GM23248 (cell line): ENCODE measurements around the gene UNC13A. TPM values are rescaled to one million over a fixed set of nuclear protein-coding genes. Genes with fewer than 3 reads are reported as not detected.

Source experiments
- DNase-seq: peaks from one replicate; pipeline ENCODE4 v3.0.0-alpha.2; 2015
- H2AFZ ChIP-seq: fragments of 200-600 bp; sonication (generic); 2 replicates; pipeline ENCODE4 v1.6.1; 2016; ENCODE audit warnings: antibody characterized with exemption
- H3F3A ChIP-seq: fragments of 200-600 bp; sonication (generic); 2 replicates; pipeline ENCODE4 v1.6.1; 2016; ENCODE audit warnings: mild to moderate bottlenecking, antibody characterized with exemption, mixed run types; ENCODE audit not compliant: insufficient read depth
- H3K27ac ChIP-seq: fragments of 200-600 bp; sonication (generic); 2 replicates; pipeline ENCODE4 v1.5.1; 2016; ENCODE audit warnings: mild to moderate bottlenecking
- H3K27me3 ChIP-seq: fragments of 200-600 bp; sonication (generic); replicated peaks from 2 replicates; pipeline ENCODE4 v1.6.1; 2016; ENCODE audit warnings: mild to moderate bottlenecking; ENCODE audit not compliant: insufficient read depth
- H3K36me3 ChIP-seq: fragments of 200-600 bp; sonication (generic); 2 replicates; pipeline ENCODE4 v1.6.1; 2016; ENCODE audit warnings: low read depth, mild to moderate bottlenecking
- H3K4me1 ChIP-seq: fragments of 200-600 bp; sonication (generic); 2 replicates; pipeline ENCODE4 v1.6.1; 2016; ENCODE audit warnings: mild to moderate bottlenecking; ENCODE audit not compliant: insufficient read depth
- H3K4me2 ChIP-seq: fragments of 200-600 bp; sonication (generic); one replicate; pipeline ENCODE4 v1.6.1; 2016; ENCODE audit warnings: mild to moderate bottlenecking; ENCODE audit not compliant: unreplicated experiment
- H3K4me3 ChIP-seq: fragments of 200-600 bp; sonication (generic); 2 replicates; pipeline ENCODE4 v1.5.1; 2016; ENCODE audit warnings: mild to moderate bottlenecking
- H3K79me2 ChIP-seq: fragments of 200-600 bp; sonication (generic); 2 replicates; pipeline ENCODE4 v1.6.1; 2016; ENCODE audit warnings: mild to moderate bottlenecking; ENCODE audit not compliant: insufficient read depth
- H3K9ac ChIP-seq: fragments of 200-600 bp; sonication (generic); 2 replicates; pipeline ENCODE4 v1.6.1; 2016; ENCODE audit warnings: mild to moderate bottlenecking
- H3K9me2 ChIP-seq: fragments of 200-600 bp; sonication (generic); 2 replicates; pipeline ENCODE4 v1.6.1; 2016; ENCODE audit warnings: mixed run types, mild to moderate bottlenecking, moderate library complexity; ENCODE audit not compliant: insufficient read depth
- H3K9me3 ChIP-seq: fragments of 200-600 bp; sonication (generic); one replicate; pipeline ENCODE4 v1.6.1; 2017; ENCODE audit warnings: low read depth
- H4K20me1 ChIP-seq: fragments of 200-600 bp; sonication (generic); 2 replicates; pipeline ENCODE4 v1.6.0; 2016; ENCODE audit not compliant: insufficient read depth
- EZH2 ChIP-seq: fragments of 200-600 bp; sonication (generic); IDR thresholded peaks from 2 replicates; pipeline ENCODE4 v1.6.1; 2018; ENCODE audit warnings: antibody characterized with exemption, mild to moderate bottlenecking; ENCODE audit not compliant: insufficient read depth, poor library complexity, severe bottlenecking
- EZH2phosphoT487 ChIP-seq: fragments of 200-600 bp; sonication (generic); IDR thresholded peaks from 2 replicates; pipeline ENCODE4 v1.6.1; 2018; ENCODE audit warnings: antibody characterized with exemption, moderate library complexity, mild to moderate bottlenecking, low read depth; ENCODE audit not compliant: insufficient read depth
- WGBS, 2 experiments: methylation state at CpG; one replicate each; pipeline ENCODE4 v1.1.6; 2015 to 2017; ENCODE audit warnings: low lambda C conversion rate in 2 of 2, low coverage in 1 of 2; ENCODE audit errors: missing lambda C conversion rate in 2 of 2; 5-methylcytosine and 5-hydroxymethylcytosine counted together
- in situ Hi-C: fragments of 300-500 bp; cut with MboI; formaldehyde crosslinking; loops from 2 replicates; pipeline ENCODE4 v1.15.0; 2020
- polyA plus RNA-seq: library from polyadenylated mRNA; unstranded; fragments of >200 nt; fragmentation: Nextera tagmentation; extraction: Ambion mirVana; gene quantifications from 2 replicates; pipeline ENCODE4 v1.2.1, GENCODE V29; 2016
- total RNA-seq: library from RNA; depleted of rRNA; stranded (reverse); fragments of >200 nt; shearing (Covaris generic); gene quantifications from 2 replicates; pipeline ENCODE4 v1.2.3, GENCODE V29; 2014

Gene UNC13A
- total and polyA plus RNA-seq, 2 experiments from 2014 or later: 0.03 to 0.11 TPM

DNA sequence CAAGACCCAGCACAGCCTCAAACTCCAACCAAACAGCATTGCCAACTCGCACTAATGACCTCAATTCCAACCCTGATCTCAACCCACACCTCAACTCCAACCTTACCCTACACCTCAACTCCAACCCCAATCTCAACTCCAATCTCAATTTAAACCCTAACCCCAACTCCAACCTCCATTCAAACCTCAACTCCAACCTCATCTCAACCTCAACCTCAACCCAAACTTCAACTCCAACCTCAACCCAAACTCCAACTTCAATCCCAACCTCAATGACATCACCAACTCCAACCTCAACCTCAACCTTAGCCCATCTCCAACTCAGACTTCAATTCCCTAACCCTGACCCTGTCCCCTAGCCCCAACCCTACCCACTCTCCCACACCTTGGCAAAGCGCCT is 58.4 kb downstream of the UNC13A start:
- Histone ChIP-seq H3K4me3 (no peak overlapping the region), H3F3A (no peaks in the 10 kb centered on the region), H3K27me3 (no peaks in the 10 kb centered on the region), H3K9me3 (no peaks in the 10 kb centered on the region), H3K79me2 (no peaks in the 10 kb centered on the region), H3K9ac (no peak overlapping the region), H4K20me1 (no peaks in the 10 kb centered on the region), H3K4me2 (no peak overlapping the region), H3K4me1 (no peaks in the 10 kb centered on the region), H3K36me3 (no peaks in the 10 kb centered on the region), H3K9me2 (no peaks in the 10 kb centered on the region), H3K27ac (no peak overlapping the region), H2AFZ (no peak overlapping the region)
- 54 to 55% methylated on average over 2 of the region's 2 CpGs for WGBS, 2 experiments
- DNase-seq: no peak
- TF ChIP-seq EZH2phosphoT487 (no peak), EZH2 (no peak)
- in situ Hi-C loops: no loop called here

DNA sequence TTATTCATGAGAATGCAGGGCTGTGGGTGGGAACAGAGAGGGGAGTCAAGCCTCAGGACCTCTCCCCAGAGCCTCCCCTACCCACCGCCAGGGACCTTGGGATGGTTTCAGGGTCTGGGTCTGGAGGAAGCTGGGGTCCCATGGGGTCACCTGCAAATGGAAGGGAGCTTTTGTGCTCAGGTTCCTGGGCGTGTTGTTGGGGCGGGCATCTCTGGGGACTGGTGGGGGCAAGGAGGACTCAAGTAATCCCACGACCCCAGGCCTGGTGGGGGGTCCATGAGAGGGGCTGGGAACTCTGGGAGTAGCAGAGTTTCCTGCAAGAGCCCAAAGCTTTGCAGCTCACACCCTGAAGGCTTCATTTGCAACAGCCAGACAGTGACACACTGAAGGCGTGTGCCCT is 60.2 kb downstream of the UNC13A start:
- H3K27ac ChIP-seq: no peak overlapping the region
- H3F3A ChIP-seq: no peaks in the 10 kb centered on the region
- H2AFZ ChIP-seq: no peak overlapping the region
- no peaks in the 10 kb centered on the region for H3K79me2 ChIP-seq
- no peaks in the 10 kb centered on the region for H3K9me3 ChIP-seq
- H3K9ac ChIP-seq: no peak overlapping the region
- TF ChIP-seq EZH2phosphoT487: no peak
- no peak for TF ChIP-seq EZH2
- no peaks in the 10 kb centered on the region for H3K27me3 ChIP-seq
- in situ Hi-C loops: no loop called here
- no peak for DNase-seq
- no peak overlapping the region for H3K4me2 ChIP-seq
- no peaks in the 10 kb centered on the region for H3K9me2 ChIP-seq
- no peak overlapping the region for H3K4me3 ChIP-seq
- H3K36me3 ChIP-seq: no peaks in the 10 kb centered on the region
- H3K4me1 ChIP-seq: no peaks in the 10 kb centered on the region
- H4K20me1 ChIP-seq: no peaks in the 10 kb centered on the region
- 49 to 52% methylated on average over 5 of the region's 5 CpGs for WGBS, 2 experiments

- no peak for DNase-seq
- H3K4me2 ChIP-seq: no peak overlapping the region
- WGBS, 2 experiments: 92 to 94% methylated on average over 3 of the region's 3 CpGs
Observed at GRCh38 chr19:17627161-17627560, 61.0 kb downstream of the UNC13A start.

GRCh38 chr19:17626456-17627015 is 61.6 kb downstream of the UNC13A start:
- no peaks in the 10 kb centered on the region for H3K9me2 ChIP-seq
- H3K4me3 ChIP-seq: no peak overlapping the region
- H3K4me2 ChIP-seq: no peak overlapping the region
- 62 to 63% methylated on average over 10 to 12 of the region's 12 CpGs for WGBS, 2 experiments
- H3F3A ChIP-seq: no peaks in the 10 kb centered on the region
- H3K9me3 ChIP-seq: no peaks in the 10 kb centered on the region
- TF ChIP-seq EZH2phosphoT487 (no peak), EZH2 (no peak)
- no peaks in the 10 kb centered on the region for H4K20me1 ChIP-seq
- H3K36me3 ChIP-seq: no peaks in the 10 kb centered on the region
- H2AFZ ChIP-seq: no peak overlapping the region
- H3K27ac ChIP-seq: no peak overlapping the region
- H3K9ac ChIP-seq: no peak overlapping the region
- in situ Hi-C loops: no loop called here
- no peaks in the 10 kb centered on the region for H3K4me1 ChIP-seq
- no peaks in the 10 kb centered on the region for H3K27me3 ChIP-seq
- no peaks in the 10 kb centered on the region for H3K79me2 ChIP-seq
- no peak for DNase-seq

More at GRCh38 chr19:17627161-17627560, 61.0 kb downstream of the UNC13A start:
- no peaks in the 10 kb centered on the region for H4K20me1 ChIP-seq
- H3F3A ChIP-seq: no peaks in the 10 kb centered on the region
- no peak overlapping the region for H3K27ac ChIP-seq
- H3K9me2 ChIP-seq: no peaks in the 10 kb centered on the region
- TF ChIP-seq EZH2: no peak
- TF ChIP-seq EZH2phosphoT487: no peak
- in situ Hi-C loops: no loop called here
- no peaks in the 10 kb centered on the region for H3K27me3 ChIP-seq
- H3K4me3 ChIP-seq: no peak overlapping the region
- H3K79me2 ChIP-seq: no peaks in the 10 kb centered on the region
- no peaks in the 10 kb centered on the region for H3K4me1 ChIP-seq
- no peak overlapping the region for H2AFZ ChIP-seq
- H3K9me3 ChIP-seq: no peaks in the 10 kb centered on the region
- no peak overlapping the region for H3K9ac ChIP-seq
- no peaks in the 10 kb centered on the region for H3K36me3 ChIP-seq

- H3K4me3 ChIP-seq: no peak overlapping the region
- no peak overlapping the region for H3K4me2 ChIP-seq
- H3K27ac ChIP-seq: no peak overlapping the region
- in situ Hi-C loops: no loop called here
- H3K9me2 ChIP-seq: no peaks in the 10 kb centered on the region
- H3K4me1 ChIP-seq: no peaks in the 10 kb centered on the region
- no peak overlapping the region for H3K9ac ChIP-seq
- no peaks in the 10 kb centered on the region for H3K9me3 ChIP-seq
- no peaks in the 10 kb centered on the region for H4K20me1 ChIP-seq
- no peaks in the 10 kb centered on the region for H3K27me3 ChIP-seq
- no peaks in the 10 kb centered on the region for H3F3A ChIP-seq
- no peak overlapping the region for H2AFZ ChIP-seq
- no peaks in the 10 kb centered on the region for H3K79me2 ChIP-seq
- 46 to 53% methylated on average over 2 of the region's 2 CpGs for WGBS, 2 experiments
- no peaks in the 10 kb centered on the region for H3K36me3 ChIP-seq
- no peak for DNase-seq
- TF ChIP-seq EZH2: no peak
- no peak for TF ChIP-seq EZH2phosphoT487
Observed at GRCh38 chr19:17625980-17626379, 62.2 kb downstream of the UNC13A start.
